Measurements from ENCODE around the gene FPGT. TPM values are rescaled to one million over a fixed set of nuclear protein-coding genes. Genes with fewer than 3 reads are reported as not detected.

Gene FPGT
- 23.8 TPM for total RNA-seq

GRCh38 chr1:74197657-74198552, at the start of gene FPGT, which contains the start of gene LRRIQ3:
Gene FPGT (plus strand): TSS chr1:74198242. CDS start chr1:74198279, 37 bp downstream.
Gene LRRIQ3 (minus strand): TSS chr1:74198176. CDS start chr1:74183684, 14,492 bp downstream.

GRCh38 chr1:74235153-74235552, 37.1 kb downstream of the FPGT start, which contains the start of gene TNNI3K:
Gene TNNI3K (plus strand): TSS chr1:74235387. CDS start chr1:74235452, 65 bp downstream.

Other genes starting within 250 kb of the FPGT start
- gene LRRIQ3, start 66 bp upstream of the FPGT start, total RNA-seq, result 2.5 TPM
- gene TNNI3K, start 37.1 kb downstream of the FPGT start, total RNA-seq, result 7.2 TPM